Thyroid gland (tissue), 4 donors: ENCODE data around the gene FSCB.

Experiments used
- POLR2A ChIP-seq, 2 donors: fragments of 450-650 bp; IDR thresholded peaks; one replicate each; pipeline ENCODE4 v1.6.1; 2017; ENCODE audit warnings: antibody characterized with exemption in 2 of 2, mild to moderate bottlenecking in 2 of 2, moderate library complexity in 1 of 2
- TF ChIP-seq, protein P1 (sequence below), 6 experiments: fragments of 200-600 bp in 3 of 6; fragments of 450-650 bp in 3 of 6; sonication (generic) in 3 of 6; IDR thresholded peaks; one replicate each; pipeline ENCODE4 v1.5.1; 2016 to 2019; ENCODE audit warnings: antibody characterized with exemption in 6 of 6, mild to moderate bottlenecking in 2 of 6, inconsistent platforms in 1 of 6, moderate library complexity in 1 of 6

GRCh38 chr14:44468771-44469170, 38.3 kb downstream of the FSCB start:
- no peak for TF ChIP-seq POLR2A (IDR thresholded peaks at IDR 0.05)
- TF ChIP-seq, protein P1, sequence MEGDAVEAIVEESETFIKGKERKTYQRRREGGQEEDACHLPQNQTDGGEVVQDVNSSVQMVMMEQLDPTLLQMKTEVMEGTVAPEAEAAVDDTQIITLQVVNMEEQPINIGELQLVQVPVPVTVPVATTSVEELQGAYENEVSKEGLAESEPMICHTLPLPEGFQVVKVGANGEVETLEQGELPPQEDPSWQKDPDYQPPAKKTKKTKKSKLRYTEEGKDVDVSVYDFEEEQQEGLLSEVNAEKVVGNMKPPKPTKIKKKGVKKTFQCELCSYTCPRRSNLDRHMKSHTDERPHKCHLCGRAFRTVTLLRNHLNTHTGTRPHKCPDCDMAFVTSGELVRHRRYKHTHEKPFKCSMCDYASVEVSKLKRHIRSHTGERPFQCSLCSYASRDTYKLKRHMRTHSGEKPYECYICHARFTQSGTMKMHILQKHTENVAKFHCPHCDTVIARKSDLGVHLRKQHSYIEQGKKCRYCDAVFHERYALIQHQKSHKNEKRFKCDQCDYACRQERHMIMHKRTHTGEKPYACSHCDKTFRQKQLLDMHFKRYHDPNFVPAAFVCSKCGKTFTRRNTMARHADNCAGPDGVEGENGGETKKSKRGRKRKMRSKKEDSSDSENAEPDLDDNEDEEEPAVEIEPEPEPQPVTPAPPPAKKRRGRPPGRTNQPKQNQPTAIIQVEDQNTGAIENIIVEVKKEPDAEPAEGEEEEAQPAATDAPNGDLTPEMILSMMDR (IDR thresholded peaks at IDR 0.05): no peak
